NCI-H2107 treated with DMSO at 0.1 percent for 48 hours (cell line): Measurements from ENCODE around the gene BIRC5.
A peak's percentile ranks its signal among the peaks of the same experiment; 100 is the strongest.

Experiments used
- DNase-seq: peaks from one replicate; lab custom pipeline; 2025; ENCODE audit not compliant: unreplicated experiment; lab: John Stamatoyannopoulos, UW

BIRC5 gene

GRCh38 chr17:78271419-78272170, 57.5 kb downstream of the BIRC5 start:
- DNase-seq, result no peak

GRCh38 chr17:78272181-78272913, 58.3 kb downstream of the BIRC5 start:
- peak; percentile 44 for DNase-seq

- no peak for DNase-seq
Measured at GRCh38 chr17:78272914-78273258, 58.8 kb downstream of the BIRC5 start.

GRCh38 chr17:78273813-78274212, 59.8 kb downstream of the BIRC5 start:
- no peak for DNase-seq
